OCI-LY1 (cell line): ENCODE results near the gene ANKLE2.
A peak's percentile ranks its signal among the peaks of the same experiment; 100 is the strongest.
"Not testable (repeated sequence)": the region's sequence is repeated elsewhere in the genome, so short reads cannot be mapped to it uniquely, and the experiment has no call there.

Experiments
- H2AFZ ChIP-seq: fragments of 200-600 bp; sonication (generic), shearing (Covaris generic); 2 replicates; pipeline ENCODE4 v1.6.0; 2014; ENCODE audit warnings: antibody characterized with exemption, mild to moderate bottlenecking, low read length
- H3F3A ChIP-seq: fragments of 200-600 bp; sonication (generic), shearing (Covaris generic); 2 replicates; pipeline ENCODE4 v1.6.0; 2014; ENCODE audit warnings: mild to moderate bottlenecking, antibody characterized with exemption, low read length, moderate library complexity; ENCODE audit not compliant: insufficient read depth
- H3K27ac ChIP-seq: fragments of 200-600 bp; sonication (generic); 2 replicates; pipeline ENCODE4 v1.5.1; 2014; ENCODE audit warnings: low read length, mixed run types, mild to moderate bottlenecking, low read depth; ENCODE audit not compliant: poor library complexity, severe bottlenecking
- H3K27me3 ChIP-seq: fragments of 200-600 bp; sonication (generic); 2 replicates; pipeline ENCODE4 v1.6.0; 2014; ENCODE audit warnings: antibody characterized with exemption, mild to moderate bottlenecking, low read length, moderate library complexity; ENCODE audit not compliant: insufficient read depth
- H3K36me3 ChIP-seq: fragments of 200-600 bp; sonication (generic); 2 replicates; pipeline ENCODE4 v1.6.1; 2014; ENCODE audit warnings: mild to moderate bottlenecking, antibody characterized with exemption, low read length, moderate library complexity, mixed read lengths; ENCODE audit not compliant: insufficient read depth
- H3K4me1 ChIP-seq: fragments of 200-600 bp; sonication (generic); 2 replicates; pipeline ENCODE4 v1.5.1; 2014; ENCODE audit warnings: mild to moderate bottlenecking, low read length, moderate library complexity; ENCODE audit not compliant: insufficient read depth, severe bottlenecking
- H3K4me2 ChIP-seq: fragments of 200-600 bp; sonication (generic), shearing (Covaris generic); 2 replicates; pipeline ENCODE4 v1.6.1; 2014; ENCODE audit warnings: low read length
- H3K4me3 ChIP-seq: fragments of 200-600 bp; sonication (generic); 2 replicates; pipeline ENCODE4 v1.5.1; 2014; ENCODE audit warnings: low read length, low read depth, mild to moderate bottlenecking, mixed read lengths; ENCODE audit not compliant: poor library complexity, severe bottlenecking
- H3K79me2 ChIP-seq: fragments of 200-600 bp; shearing (Covaris generic); 2 replicates; pipeline ENCODE4 v1.6.1; 2016; ENCODE audit warnings: mixed run types, low read length, mixed read lengths; ENCODE audit not compliant: insufficient read depth
- H3K9ac ChIP-seq: fragments of 200-600 bp; sonication (generic), shearing (Covaris generic); 2 replicates; pipeline ENCODE4 v1.6.1; 2014; ENCODE audit warnings: mild to moderate bottlenecking, low read length, mixed read lengths
- H3K9me2 ChIP-seq: fragments of 200-600 bp; sonication (generic), shearing (Covaris generic); 2 replicates; pipeline ENCODE4 v1.6.1; 2014; ENCODE audit warnings: low read depth, mild to moderate bottlenecking, low read length, mixed read lengths
- H3K9me3 ChIP-seq: fragments of 200-600 bp; shearing (Covaris generic); 2 replicates; pipeline ENCODE4 v1.6.1; 2014; ENCODE audit warnings: low read length, mixed read lengths
- H4K20me1 ChIP-seq: fragments of 200-600 bp; sonication (generic), shearing (Covaris generic); 2 replicates; pipeline ENCODE4 v1.6.0; 2016; ENCODE audit warnings: mild to moderate bottlenecking, low read length; ENCODE audit not compliant: insufficient read depth
- EZH2 ChIP-seq: fragments of 200-600 bp; sonication (generic), shearing (Covaris generic); IDR thresholded peaks from 2 replicates; pipeline ENCODE4 v1.8.0; 2017; ENCODE audit warnings: borderline replicate concordance, mixed run types, mild to moderate bottlenecking, antibody characterized with exemption, low read length, moderate library complexity, mixed read lengths
- TF ChIP-seq, protein P1 (sequence below): fragments of 200-600 bp; sonication (generic), shearing (Covaris generic); IDR thresholded peaks from 2 replicates; pipeline ENCODE4 v1.5.1; 2017; ENCODE audit warnings: mild to moderate bottlenecking, antibody characterized with exemption, low read length, moderate library complexity, mixed read lengths

Gene ANKLE2

GRCh38 chr12:132754160-132754932 lies 7.3 kb downstream of the ANKLE2 start:
- Histone ChIP-seq H3K9me3 (no peaks in the 10 kb centered on the region), H3K36me3 (peaks cover 95% of the 10 kb centered on the region), H3K9me2 (no peaks in the 10 kb centered on the region), H4K20me1 (no peaks in the 10 kb centered on the region), H3K4me1 (no peaks in the 10 kb centered on the region), H3K4me3 (no peak overlapping the region), H3K79me2 (peaks cover 56% of the 10 kb centered on the region), H2AFZ (no peak overlapping the region), H3K9ac (no peak overlapping the region), H3K27me3 (no peaks in the 10 kb centered on the region), H3K27ac (no peak overlapping the region), H3F3A (no peaks in the 10 kb centered on the region), H3K4me2 (no peak overlapping the region)
- TF ChIP-seq, protein P1, sequence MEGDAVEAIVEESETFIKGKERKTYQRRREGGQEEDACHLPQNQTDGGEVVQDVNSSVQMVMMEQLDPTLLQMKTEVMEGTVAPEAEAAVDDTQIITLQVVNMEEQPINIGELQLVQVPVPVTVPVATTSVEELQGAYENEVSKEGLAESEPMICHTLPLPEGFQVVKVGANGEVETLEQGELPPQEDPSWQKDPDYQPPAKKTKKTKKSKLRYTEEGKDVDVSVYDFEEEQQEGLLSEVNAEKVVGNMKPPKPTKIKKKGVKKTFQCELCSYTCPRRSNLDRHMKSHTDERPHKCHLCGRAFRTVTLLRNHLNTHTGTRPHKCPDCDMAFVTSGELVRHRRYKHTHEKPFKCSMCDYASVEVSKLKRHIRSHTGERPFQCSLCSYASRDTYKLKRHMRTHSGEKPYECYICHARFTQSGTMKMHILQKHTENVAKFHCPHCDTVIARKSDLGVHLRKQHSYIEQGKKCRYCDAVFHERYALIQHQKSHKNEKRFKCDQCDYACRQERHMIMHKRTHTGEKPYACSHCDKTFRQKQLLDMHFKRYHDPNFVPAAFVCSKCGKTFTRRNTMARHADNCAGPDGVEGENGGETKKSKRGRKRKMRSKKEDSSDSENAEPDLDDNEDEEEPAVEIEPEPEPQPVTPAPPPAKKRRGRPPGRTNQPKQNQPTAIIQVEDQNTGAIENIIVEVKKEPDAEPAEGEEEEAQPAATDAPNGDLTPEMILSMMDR = peak; percentile 30; the same call in 1 of the 2 replicates
- no peak for TF ChIP-seq EZH2

DNA sequence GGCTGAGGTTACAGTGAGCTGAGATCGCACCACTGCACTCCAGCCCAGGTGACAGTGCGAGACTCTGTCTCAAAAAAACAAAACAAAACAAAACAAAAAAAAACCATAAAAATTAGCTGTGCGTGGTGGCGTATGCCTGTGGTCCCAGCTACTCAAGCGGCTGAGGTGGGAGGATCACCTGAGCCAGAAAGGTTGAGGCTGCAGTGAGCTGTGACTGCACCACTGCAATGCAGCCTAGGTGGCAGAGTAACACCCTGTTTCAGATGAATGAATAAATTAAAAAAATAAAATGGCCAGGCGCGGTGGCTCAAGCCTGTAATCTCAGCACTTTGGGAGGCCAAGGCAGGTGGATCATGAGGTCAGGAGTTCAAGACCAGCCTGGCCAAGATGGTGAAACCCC lies 8.0 kb downstream of the ANKLE2 start:
- not testable (repeated sequence) for H3K4me1 ChIP-seq, H4K20me1 ChIP-seq, H3F3A ChIP-seq, H3K4me3 ChIP-seq, H3K9me2 ChIP-seq, H3K4me2 ChIP-seq, H3K9ac ChIP-seq, H3K27me3 ChIP-seq, H2AFZ ChIP-seq, H3K27ac ChIP-seq, H3K9me3 ChIP-seq
- Histone ChIP-seq H3K79me2 (peaks cover 49% of the 10 kb centered on the region), H3K36me3 (peaks cover 94% of the 10 kb centered on the region)
- TF ChIP-seq, protein P1 = peak; percentile 10; the same call in 1 of the 2 replicates

GRCh38 chr12:132748319-132748718 lies 13.3 kb downstream of the ANKLE2 start:
- no peaks in the 10 kb centered on the region for H3F3A ChIP-seq
- no peaks in the 10 kb centered on the region for H4K20me1 ChIP-seq
- H3K27me3 ChIP-seq = no peaks in the 10 kb centered on the region
- no peak overlapping the region for H3K4me2 ChIP-seq
- no peak overlapping the region for H3K9ac ChIP-seq
- peaks cover 11% of the 10 kb centered on the region; the same call in 1 of the 2 replicates for H3K79me2 ChIP-seq
- H2AFZ ChIP-seq = no peak overlapping the region
- peaks cover 97% of the 10 kb centered on the region for H3K36me3 ChIP-seq
- no peaks in the 10 kb centered on the region for H3K9me2 ChIP-seq
- no peak overlapping the region for H3K4me3 ChIP-seq
- H3K27ac ChIP-seq = no peak overlapping the region
- TF ChIP-seq, protein P1 = no peak
- no peak for TF ChIP-seq EZH2
- H3K9me3 ChIP-seq = no peaks in the 10 kb centered on the region
- no peaks in the 10 kb centered on the region for H3K4me1 ChIP-seq
